WI38 (cell line): Measurements from ENCODE around the gene CHP1.
A peak's percentile ranks its signal among the peaks of the same experiment; 100 is the strongest.
"Not testable (repeated sequence)": the region's sequence is repeated elsewhere in the genome, so short reads cannot be mapped to it uniquely, and the experiment has no call there.

Experiments used
- H3K4me3 ChIP-seq: 2 replicates; pipeline ENCODE4 v1.5.1; 2011; ENCODE audit warnings: low read depth, mild to moderate bottlenecking, control low read depth, low read length
- TF ChIP-seq, protein P1 (sequence below): IDR thresholded peaks from 2 replicates; pipeline ENCODE4 v1.5.1; 2012; ENCODE audit warnings: low read depth, mild to moderate bottlenecking, control low read depth, low read length

The CHP1 gene

DNA sequence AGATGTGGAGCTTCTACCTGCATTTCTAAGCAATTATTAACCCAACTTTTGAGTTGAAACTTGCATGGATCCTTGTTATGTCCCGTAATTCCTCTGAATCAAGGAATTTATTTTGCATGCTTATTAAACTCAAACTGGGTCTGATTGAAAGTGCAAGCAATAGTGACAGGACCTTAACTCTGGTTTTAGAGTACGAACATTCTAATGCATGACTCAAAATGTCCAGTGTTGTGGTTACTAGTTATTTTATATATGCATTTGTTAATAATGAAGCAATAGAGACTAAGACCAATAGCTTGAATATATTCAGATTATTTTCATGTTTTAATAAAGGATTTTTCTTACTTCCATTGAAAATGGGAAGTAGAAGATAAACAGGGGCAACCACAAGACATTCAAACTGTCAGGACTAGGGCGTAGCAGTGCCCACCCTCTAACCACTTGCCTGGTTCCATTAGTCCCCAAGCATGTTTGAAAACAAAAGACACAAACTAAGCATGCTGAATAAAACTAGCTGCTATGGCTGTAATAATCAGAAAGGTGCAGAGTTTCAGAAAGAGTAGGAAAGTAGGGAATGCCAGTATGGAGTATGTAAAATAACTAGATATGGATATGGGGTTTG, 73.2 kb downstream of the CHP1 start:
- TF ChIP-seq, protein P1, sequence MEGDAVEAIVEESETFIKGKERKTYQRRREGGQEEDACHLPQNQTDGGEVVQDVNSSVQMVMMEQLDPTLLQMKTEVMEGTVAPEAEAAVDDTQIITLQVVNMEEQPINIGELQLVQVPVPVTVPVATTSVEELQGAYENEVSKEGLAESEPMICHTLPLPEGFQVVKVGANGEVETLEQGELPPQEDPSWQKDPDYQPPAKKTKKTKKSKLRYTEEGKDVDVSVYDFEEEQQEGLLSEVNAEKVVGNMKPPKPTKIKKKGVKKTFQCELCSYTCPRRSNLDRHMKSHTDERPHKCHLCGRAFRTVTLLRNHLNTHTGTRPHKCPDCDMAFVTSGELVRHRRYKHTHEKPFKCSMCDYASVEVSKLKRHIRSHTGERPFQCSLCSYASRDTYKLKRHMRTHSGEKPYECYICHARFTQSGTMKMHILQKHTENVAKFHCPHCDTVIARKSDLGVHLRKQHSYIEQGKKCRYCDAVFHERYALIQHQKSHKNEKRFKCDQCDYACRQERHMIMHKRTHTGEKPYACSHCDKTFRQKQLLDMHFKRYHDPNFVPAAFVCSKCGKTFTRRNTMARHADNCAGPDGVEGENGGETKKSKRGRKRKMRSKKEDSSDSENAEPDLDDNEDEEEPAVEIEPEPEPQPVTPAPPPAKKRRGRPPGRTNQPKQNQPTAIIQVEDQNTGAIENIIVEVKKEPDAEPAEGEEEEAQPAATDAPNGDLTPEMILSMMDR, result no peak
- no peak overlapping the region for H3K4me3 ChIP-seq

DNA sequence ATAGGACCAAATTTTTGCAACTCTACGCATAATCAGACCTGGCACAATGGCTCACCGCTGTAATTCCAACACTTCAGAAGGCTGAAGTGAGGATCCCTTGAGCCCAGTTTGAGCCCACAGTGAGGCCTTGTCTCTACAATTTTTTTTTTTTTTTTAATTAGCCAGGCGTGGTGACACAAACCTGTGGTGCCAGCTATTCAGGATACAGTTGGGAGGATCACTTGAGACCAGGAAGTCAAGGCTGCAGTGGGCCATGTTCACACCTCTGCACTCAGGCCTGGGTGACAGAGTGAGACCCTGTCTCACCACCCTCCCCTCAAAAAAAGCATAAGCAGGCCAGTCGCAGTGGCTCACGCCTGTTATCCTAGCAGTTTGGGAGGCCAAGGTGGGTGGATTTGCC, 76.6 kb downstream of the CHP1 start:
- TF ChIP-seq, protein P1, result no peak
- H3K4me3 ChIP-seq, result no peak overlapping the region

DNA sequence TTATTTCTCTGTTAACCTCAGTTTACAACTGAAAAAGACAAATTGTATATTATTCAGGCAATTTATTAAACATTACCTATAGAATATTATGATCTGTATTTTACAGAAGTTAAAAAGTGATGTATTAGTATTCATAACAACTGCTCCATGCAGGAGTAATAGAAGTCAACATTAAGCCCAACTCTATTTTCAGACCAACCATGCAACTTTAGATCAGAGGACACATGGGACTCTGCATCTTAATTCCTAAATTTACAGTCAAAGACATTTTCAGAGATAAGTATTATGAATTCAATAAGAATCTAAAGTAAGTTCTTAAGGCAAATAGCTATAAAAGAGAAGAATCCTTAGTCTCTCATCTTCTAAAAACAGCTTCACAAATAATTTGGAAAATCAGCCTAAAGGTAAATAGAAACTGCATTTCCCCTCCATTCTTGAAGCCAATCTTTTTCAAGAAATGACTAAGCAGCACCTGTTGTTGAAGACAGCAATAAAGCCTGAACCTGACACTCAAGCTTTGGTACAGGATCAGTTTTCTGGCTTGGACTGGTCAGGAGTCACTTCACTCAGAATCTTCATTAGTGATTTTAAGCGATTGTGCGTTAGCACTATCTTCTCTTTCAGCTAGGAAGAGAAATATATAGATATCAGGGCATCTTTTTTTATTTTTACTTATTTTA, 78.3 kb downstream of the CHP1 start:
- no peak overlapping the region for H3K4me3 ChIP-seq
- TF ChIP-seq, protein P1, result no peak

DNA sequence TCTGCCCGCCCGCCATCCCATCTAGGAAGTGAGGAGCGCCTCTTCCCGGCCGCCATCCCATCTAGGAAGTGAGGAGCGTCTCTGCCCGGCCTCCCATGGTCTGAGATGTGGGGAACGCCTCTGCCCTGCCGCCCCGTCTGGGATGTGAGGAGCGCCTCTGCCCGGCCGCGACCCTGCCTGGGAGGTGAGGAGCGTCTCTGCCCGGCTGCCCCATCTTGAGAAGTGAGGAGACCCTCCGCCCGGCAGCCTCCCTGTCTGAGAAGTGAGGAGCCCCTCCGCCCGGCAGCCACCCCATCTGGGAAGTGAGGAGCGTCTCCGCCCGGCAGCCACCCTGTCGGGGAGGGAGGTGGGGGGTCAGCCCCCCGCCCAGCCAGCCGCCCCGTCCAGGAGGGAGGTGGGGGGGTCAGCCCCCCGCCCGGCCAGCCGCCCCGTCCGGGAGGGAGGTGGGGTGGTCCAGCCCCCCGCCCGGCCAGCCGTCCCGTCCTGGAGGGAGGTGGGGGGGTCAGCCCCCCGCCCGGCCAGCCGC, 89.8 kb downstream of the CHP1 start:
- not testable (repeated sequence) for H3K4me3 ChIP-seq

DNA sequence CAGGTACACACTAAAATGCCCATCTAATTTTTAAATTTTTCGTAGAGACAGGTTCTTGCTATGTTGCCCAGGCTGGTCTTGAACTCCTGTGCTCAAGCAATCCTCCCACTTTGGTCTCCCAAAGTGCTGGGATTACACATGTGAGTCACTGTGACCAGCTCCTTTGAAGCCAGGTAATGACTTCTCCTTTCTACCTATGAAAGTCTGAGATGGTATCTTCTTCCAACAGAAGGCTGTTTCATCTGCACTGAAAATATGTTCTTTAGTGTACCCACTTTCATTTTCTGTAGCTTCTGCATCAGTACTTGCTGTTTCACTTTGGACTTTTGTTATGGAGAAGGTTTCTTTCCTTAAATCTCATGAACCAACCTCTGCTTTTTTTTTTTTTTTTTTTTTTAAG, 92.5 kb downstream of the CHP1 start:
- TF ChIP-seq, protein P1, result no peak
- H3K4me3 ChIP-seq, result no peak overlapping the region

DNA sequence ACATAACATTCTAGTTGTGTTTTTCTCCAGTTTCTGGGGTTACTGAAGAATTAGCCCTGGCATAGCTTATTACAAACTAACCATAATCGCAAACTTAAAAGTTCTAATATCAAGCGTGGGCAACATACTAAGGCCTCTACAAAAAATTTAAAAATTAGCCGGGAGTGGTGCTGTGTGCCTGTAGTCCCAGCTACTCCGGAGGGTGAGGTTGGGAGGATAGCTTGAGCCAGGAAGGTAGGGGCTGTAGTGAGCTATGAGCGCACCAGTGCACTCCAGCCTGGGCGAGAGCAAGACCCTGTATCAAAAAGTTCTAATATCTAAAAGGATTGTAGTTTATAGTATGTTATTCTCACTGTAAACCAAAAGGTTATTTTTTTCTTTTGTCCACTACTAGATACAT, 100.2 kb downstream of the CHP1 start:
- TF ChIP-seq, protein P1, result no peak
- H3K4me3 ChIP-seq, result peak overlapping the region; percentile 87
